HepG2 (cell line): ENCODE results near the gene MRS2. TPM values are rescaled to one million over a fixed set of nuclear protein-coding genes. Genes with fewer than 3 reads are reported as not detected.

Experiments used
- CHD2 ChIP-seq: IDR thresholded peaks from 2 replicates; pipeline ENCODE4 v1.6.1; 2011; ENCODE audit warnings: low read depth, low read length, improper control_type of control experiment
- DR1 ChIP-seq: sonication (generic); formaldehyde crosslinking; IDR thresholded peaks from 2 replicates; pipeline ENCODE4 v1.8.0; 2021; ENCODE audit warnings: mild to moderate bottlenecking, missing genetic modification reagents, inconsistent platforms
- EED ChIP-seq: sonication (generic); formaldehyde crosslinking; IDR thresholded peaks from 2 replicates; pipeline ENCODE4 v1.5.0; 2020; ENCODE audit warnings: mild to moderate bottlenecking, missing genetic modification reagents
- MXD4 ChIP-seq: IDR thresholded peaks from 2 replicates; pipeline ENCODE4 v1.6.1; 2016; ENCODE audit warnings: mild to moderate bottlenecking, missing biosample characterization, missing genetic modification reagents
- NCOR1 ChIP-seq: fragments of 200-600 bp; sonication (generic); IDR thresholded peaks from 2 replicates; pipeline ENCODE4 v1.7.0; 2017; ENCODE audit warnings: antibody characterized with exemption, low read length, borderline replicate concordance
- NONO ChIP-seq, 2 experiments: fragments of 450-650 bp in 1 of 2; sonication (generic) in 1 of 2; formaldehyde crosslinking in 1 of 2; IDR thresholded peaks in 1 of 2; conservative IDR thresholded peaks in 1 of 2; 2 replicates each; pipeline versions ENCODE4 v1.6.1 to v1.8.0; 2017 to 2022; ENCODE audit warnings: mild to moderate bottlenecking in 1 of 2, missing genetic modification reagents in 1 of 2, moderate library complexity in 1 of 2
- NR2F2 ChIP-seq: IDR thresholded peaks from 2 replicates; pipeline ENCODE4 v1.6.1; 2012; ENCODE audit warnings: low read depth, inconsistent platforms, borderline replicate concordance
- PCBP2 ChIP-seq: fragments of 200-400 bp; formaldehyde crosslinking; optimal IDR thresholded peaks from 2 replicates; pipeline ENCODE3; 2018; ENCODE audit warnings: low read length, low read depth; ENCODE audit not compliant: poor library complexity, severe bottlenecking
- RCOR2 ChIP-seq: IDR thresholded peaks from 2 replicates; pipeline ENCODE4 v1.6.1; 2016; ENCODE audit warnings: missing biosample characterization, missing genetic modification reagents
- SMARCE1 ChIP-seq: fragments of 450-650 bp; IDR thresholded peaks from 2 replicates; pipeline ENCODE4 v1.6.1; 2017; ENCODE audit warnings: borderline replicate concordance
- SOX5 ChIP-seq: IDR thresholded peaks from 2 replicates; pipeline ENCODE4 v1.6.1; 2016; ENCODE audit warnings: borderline replicate concordance
- TOE1 ChIP-seq: sonication (generic); formaldehyde crosslinking; IDR thresholded peaks from 2 replicates; pipeline ENCODE4 v1.4.0; 2020; ENCODE audit warnings: mild to moderate bottlenecking, missing genetic modification reagents
- WIZ ChIP-seq: sonication (generic); formaldehyde crosslinking; IDR thresholded peaks from 2 replicates; pipeline ENCODE4 v1.5.1; 2020; ENCODE audit warnings: mild to moderate bottlenecking, missing genetic modification reagents
- ZBTB7A ChIP-seq: sonication (generic); formaldehyde crosslinking; IDR thresholded peaks from 2 replicates; pipeline ENCODE4 v1.8.0; 2022; ENCODE audit warnings: mild to moderate bottlenecking, missing genetic modification reagents
- ZFP36L1 ChIP-seq: sonication (generic); formaldehyde crosslinking; IDR thresholded peaks from 2 replicates; pipeline ENCODE4 v1.8.0; 2022; ENCODE audit warnings: mild to moderate bottlenecking, missing genetic modification reagents, moderate library complexity
- ZNF121 ChIP-seq: sonication (generic); formaldehyde crosslinking; IDR thresholded peaks from 2 replicates; pipeline ENCODE4 v1.5.0; 2020; ENCODE audit warnings: mild to moderate bottlenecking, missing genetic modification reagents
- ZNF180 ChIP-seq: sonication (generic); formaldehyde crosslinking; IDR thresholded peaks from 2 replicates; pipeline ENCODE4 v1.4.0; 2020; ENCODE audit warnings: low read depth, missing genetic modification reagents, borderline replicate concordance
- ZNF431 ChIP-seq: sonication (generic); formaldehyde crosslinking; IDR thresholded peaks from 2 replicates; pipeline ENCODE4 v1.9.0; 2022; ENCODE audit warnings: missing genetic modification reagents, low read depth, mild to moderate bottlenecking, borderline replicate concordance
- ZNF550 ChIP-seq: sonication (generic); formaldehyde crosslinking; IDR thresholded peaks from 2 replicates; pipeline ENCODE4 v1.4.0; 2020; ENCODE audit warnings: mild to moderate bottlenecking, missing genetic modification reagents, borderline replicate concordance
- ZNF589 ChIP-seq: sonication (generic); formaldehyde crosslinking; conservative IDR thresholded peaks from 2 replicates; pipeline ENCODE4 v1.8.0; 2022; ENCODE audit warnings: mild to moderate bottlenecking, moderate library complexity, missing genetic modification reagents
- ZNF746 ChIP-seq: sonication (generic); formaldehyde crosslinking; IDR thresholded peaks from 2 replicates; pipeline ENCODE4 v1.8.0; 2022; ENCODE audit warnings: mild to moderate bottlenecking, missing genetic modification reagents
- ZNF768 ChIP-seq: sonication (generic); formaldehyde crosslinking; IDR thresholded peaks from 2 replicates; pipeline ENCODE4 v1.4.0; 2020; ENCODE audit warnings: missing genetic modification reagents
- ZSCAN22 ChIP-seq: sonication (generic); formaldehyde crosslinking; IDR thresholded peaks from 2 replicates; pipeline ENCODE4 v1.4.0; 2020; ENCODE audit warnings: mild to moderate bottlenecking, missing genetic modification reagents
- polyA plus RNA-seq, 8 experiments: library from polyadenylated mRNA; depleted of rRNA in 3 of 8; stranded (reverse) in 7 of 8; unstranded in 1 of 8; fragments of >200 nt; fragmentation: Illumina TruSeq in 4 of 8; extraction: Trizol in 4 of 8; gene quantifications; 2 replicates each; pipeline versions ENCODE4 v1.2.1 to v1.2.3, GENCODE V29; 2011 to 2016; ENCODE audit warnings: low read depth in 4 of 8, missing spikeins in 1 of 8, mixed read lengths in 1 of 8; ENCODE audit not compliant: insufficient read depth in 1 of 8
- total RNA-seq, 5 experiments: library from RNA; depleted of rRNA; stranded (reverse); fragments of >200 nt; fragmentation: Illumina TruSeq; extraction: Trizol; gene quantifications; 2 replicates each; pipeline ENCODE4 v1.2.3, GENCODE V29; 2016; ENCODE audit warnings: low read depth in 1 of 5
- TF ChIP-seq, protein P1 (sequence below): IDR thresholded peaks from 2 replicates; pipeline ENCODE4 v1.6.1; 2018; ENCODE audit warnings: missing genetic modification reagents
- TF ChIP-seq, protein P2 (sequence below): sonication (generic); formaldehyde crosslinking; IDR thresholded peaks from 2 replicates; pipeline ENCODE4 v1.4.0; 2020; ENCODE audit warnings: low read depth, mild to moderate bottlenecking, missing genetic modification reagents
- TF ChIP-seq, protein P3 (sequence below): sonication (generic); formaldehyde crosslinking; IDR thresholded peaks from 2 replicates; pipeline ENCODE4 v1.4.0; 2020; ENCODE audit warnings: mild to moderate bottlenecking, low read depth, missing genetic modification reagents

Gene MRS2
- total and polyA plus RNA-seq, 2 of the 13 experiments (the other 11 are each of a cell fraction or from before 2014, with no cell fraction given): 31.1 to 83.8 TPM

DNA sequence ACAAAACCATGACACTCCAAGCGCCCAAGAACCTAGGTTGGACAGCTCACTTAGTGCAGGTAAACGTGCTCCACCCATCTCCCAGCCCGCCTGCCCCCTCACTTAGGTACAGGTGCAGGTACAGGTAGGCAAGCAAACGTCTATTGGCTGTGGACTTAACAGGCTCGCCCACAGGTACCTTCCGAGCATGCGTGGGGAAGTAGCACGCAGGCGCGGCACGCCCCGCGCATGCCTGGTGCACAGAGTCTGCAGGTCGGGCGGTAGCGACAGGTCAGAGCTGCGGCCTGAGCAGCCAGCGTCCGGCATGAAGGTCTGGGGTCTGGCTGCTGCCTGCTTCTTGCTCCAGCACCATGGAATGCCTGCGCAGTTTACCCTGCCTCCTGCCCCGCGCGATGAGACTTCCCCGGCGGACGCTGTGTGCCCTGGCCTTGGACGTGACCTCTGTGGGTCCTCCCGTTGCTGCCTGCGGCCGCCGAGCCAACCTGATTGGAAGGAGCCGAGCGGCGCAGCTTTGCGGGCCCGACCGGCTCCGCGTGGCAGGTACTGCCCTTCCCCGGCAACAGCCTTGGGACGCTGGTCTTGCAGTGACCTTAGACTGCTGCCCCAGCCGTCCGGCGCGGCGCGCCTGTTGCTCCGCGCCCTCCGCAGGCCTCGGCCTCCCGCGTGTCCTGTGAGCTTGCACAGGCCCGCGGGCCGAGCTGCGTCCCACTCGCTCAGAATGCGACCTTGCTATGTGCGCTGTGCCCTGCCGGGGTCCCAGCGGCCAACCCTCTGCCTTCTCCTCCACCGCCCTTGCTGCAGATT is at the start of gene MRS2 (continued):
- TF ChIP-seq, protein P1, sequence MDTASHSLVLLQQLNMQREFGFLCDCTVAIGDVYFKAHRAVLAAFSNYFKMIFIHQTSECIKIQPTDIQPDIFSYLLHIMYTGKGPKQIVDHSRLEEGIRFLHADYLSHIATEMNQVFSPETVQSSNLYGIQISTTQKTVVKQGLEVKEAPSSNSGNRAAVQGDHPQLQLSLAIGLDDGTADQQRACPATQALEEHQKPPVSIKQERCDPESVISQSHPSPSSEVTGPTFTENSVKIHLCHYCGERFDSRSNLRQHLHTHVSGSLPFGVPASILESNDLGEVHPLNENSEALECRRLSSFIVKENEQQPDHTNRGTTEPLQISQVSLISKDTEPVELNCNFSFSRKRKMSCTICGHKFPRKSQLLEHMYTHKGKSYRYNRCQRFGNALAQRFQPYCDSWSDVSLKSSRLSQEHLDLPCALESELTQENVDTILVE (CRISPR knock-in tag): peak; percentile 47; the same call in 1 of the 2 replicates
- TF ChIP-seq, protein P2, sequence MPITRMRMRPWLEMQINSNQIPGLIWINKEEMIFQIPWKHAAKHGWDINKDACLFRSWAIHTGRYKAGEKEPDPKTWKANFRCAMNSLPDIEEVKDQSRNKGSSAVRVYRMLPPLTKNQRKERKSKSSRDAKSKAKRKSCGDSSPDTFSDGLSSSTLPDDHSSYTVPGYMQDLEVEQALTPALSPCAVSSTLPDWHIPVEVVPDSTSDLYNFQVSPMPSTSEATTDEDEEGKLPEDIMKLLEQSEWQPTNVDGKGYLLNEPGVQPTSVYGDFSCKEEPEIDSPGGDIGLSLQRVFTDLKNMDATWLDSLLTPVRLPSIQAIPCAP: peak; percentile 94
- TF ChIP-seq ZNF431 (CRISPR knock-in tag): peak; percentile 59; the same call in 1 of the 2 replicates
- no peak for TF ChIP-seq SOX5
- peak; percentile 87; the same call in 1 of the 2 replicates for TF ChIP-seq ZNF550 (CRISPR knock-in tag)
- 0 out of 2 replicates have a peak, but pooled peaks have one; percentile 52 for TF ChIP-seq ZFP36L1 (CRISPR knock-in tag)
- no peak for TF ChIP-seq RCOR2 (CRISPR knock-in tag)
- TF ChIP-seq EED (CRISPR knock-in tag): peak; percentile 93; the same call in 1 of the 2 replicates
- no peak for TF ChIP-seq PCBP2
- peak; percentile 76; the same call in 1 of the 2 replicates for TF ChIP-seq ZNF768 (CRISPR knock-in tag)
- peak; percentile 97 for TF ChIP-seq WIZ (CRISPR knock-in tag)
- no peak for TF ChIP-seq ZNF121
- TF ChIP-seq TOE1 (CRISPR knock-in tag): peak; percentile 64; the same call in 1 of the 2 replicates
- no peak; the same call in 1 of the 2 replicates for TF ChIP-seq NR2F2
- peak; percentile 66; the same call in 1 of the 2 replicates for TF ChIP-seq NCOR1
- TF ChIP-seq ZNF746 (CRISPR knock-in tag): peak; percentile 83; the same call in 1 of the 2 replicates
- TF ChIP-seq ZNF589 (CRISPR knock-in tag): peak; percentile 95
- no peak for TF ChIP-seq NONO (IDR thresholded peaks at IDR 0.05)
- peak; percentile 96 for TF ChIP-seq NONO (CRISPR knock-in tag; conservative IDR thresholded peaks at IDR 0.05)
- TF ChIP-seq ZBTB7A (CRISPR knock-in tag): peak; percentile 87
- peak; percentile 87 for TF ChIP-seq ZSCAN22 (CRISPR knock-in tag)
- TF ChIP-seq, protein P3, sequence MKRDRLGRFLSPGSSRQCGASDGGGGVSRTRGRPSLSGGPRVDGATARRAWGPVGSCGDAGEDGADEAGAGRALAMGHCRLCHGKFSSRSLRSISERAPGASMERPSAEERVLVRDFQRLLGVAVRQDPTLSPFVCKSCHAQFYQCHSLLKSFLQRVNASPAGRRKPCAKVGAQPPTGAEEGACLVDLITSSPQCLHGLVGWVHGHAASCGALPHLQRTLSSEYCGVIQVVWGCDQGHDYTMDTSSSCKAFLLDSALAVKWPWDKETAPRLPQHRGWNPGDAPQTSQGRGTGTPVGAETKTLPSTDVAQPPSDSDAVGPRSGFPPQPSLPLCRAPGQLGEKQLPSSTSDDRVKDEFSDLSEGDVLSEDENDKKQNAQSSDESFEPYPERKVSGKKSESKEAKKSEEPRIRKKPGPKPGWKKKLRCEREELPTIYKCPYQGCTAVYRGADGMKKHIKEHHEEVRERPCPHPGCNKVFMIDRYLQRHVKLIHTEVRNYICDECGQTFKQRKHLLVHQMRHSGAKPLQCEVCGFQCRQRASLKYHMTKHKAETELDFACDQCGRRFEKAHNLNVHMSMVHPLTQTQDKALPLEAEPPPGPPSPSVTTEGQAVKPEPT (CRISPR knock-in tag): peak; percentile 95
- TF ChIP-seq DR1 (CRISPR knock-in tag): peak; percentile 82
- TF ChIP-seq CHD2: peak; percentile 61; the same call in 1 of the 2 replicates
- peak; percentile 66; the same call in 1 of the 2 replicates for TF ChIP-seq MXD4 (CRISPR knock-in tag)
- TF ChIP-seq SMARCE1: no peak
- TF ChIP-seq ZNF180 (CRISPR knock-in tag): peak; percentile 96; the same call in 1 of the 2 replicates
